Thyroid gland (tissue), 4 donors: ENCODE results near the gene GIGYF2.

Experiments used
- POLR2A ChIP-seq, 2 donors: fragments of 450-650 bp; IDR thresholded peaks; one replicate each; pipeline ENCODE4 v1.6.1; 2017; ENCODE audit warnings: antibody characterized with exemption in 2 of 2, mild to moderate bottlenecking in 2 of 2, moderate library complexity in 1 of 2
- TF ChIP-seq, protein P1 (sequence below), 6 experiments: fragments of 200-600 bp in 3 of 6; fragments of 450-650 bp in 3 of 6; sonication (generic) in 3 of 6; IDR thresholded peaks; one replicate each; pipeline ENCODE4 v1.5.1; 2016 to 2019; ENCODE audit warnings: antibody characterized with exemption in 6 of 6, mild to moderate bottlenecking in 2 of 6, inconsistent platforms in 1 of 6, moderate library complexity in 1 of 6

GRCh38 chr2:232652505-232652851 lies 44.7 kb upstream of the GIGYF2 start:
- TF ChIP-seq, protein P1, sequence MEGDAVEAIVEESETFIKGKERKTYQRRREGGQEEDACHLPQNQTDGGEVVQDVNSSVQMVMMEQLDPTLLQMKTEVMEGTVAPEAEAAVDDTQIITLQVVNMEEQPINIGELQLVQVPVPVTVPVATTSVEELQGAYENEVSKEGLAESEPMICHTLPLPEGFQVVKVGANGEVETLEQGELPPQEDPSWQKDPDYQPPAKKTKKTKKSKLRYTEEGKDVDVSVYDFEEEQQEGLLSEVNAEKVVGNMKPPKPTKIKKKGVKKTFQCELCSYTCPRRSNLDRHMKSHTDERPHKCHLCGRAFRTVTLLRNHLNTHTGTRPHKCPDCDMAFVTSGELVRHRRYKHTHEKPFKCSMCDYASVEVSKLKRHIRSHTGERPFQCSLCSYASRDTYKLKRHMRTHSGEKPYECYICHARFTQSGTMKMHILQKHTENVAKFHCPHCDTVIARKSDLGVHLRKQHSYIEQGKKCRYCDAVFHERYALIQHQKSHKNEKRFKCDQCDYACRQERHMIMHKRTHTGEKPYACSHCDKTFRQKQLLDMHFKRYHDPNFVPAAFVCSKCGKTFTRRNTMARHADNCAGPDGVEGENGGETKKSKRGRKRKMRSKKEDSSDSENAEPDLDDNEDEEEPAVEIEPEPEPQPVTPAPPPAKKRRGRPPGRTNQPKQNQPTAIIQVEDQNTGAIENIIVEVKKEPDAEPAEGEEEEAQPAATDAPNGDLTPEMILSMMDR (IDR thresholded peaks at IDR 0.05) = no peak
- no peak for TF ChIP-seq POLR2A (IDR thresholded peaks at IDR 0.05)
